ENCODE results near the gene KANSL1. TPM values are rescaled to one million over a fixed set of nuclear protein-coding genes. Genes with fewer than 3 reads are reported as not detected.

Gene KANSL1
- total and polyA plus RNA-seq, 9 of the 15 experiments (the other 6 are each of a cell fraction or from before 2014, with no cell fraction given): 3.6 to 55.4 (median 31.8) TPM

GRCh38 chr17:46028374-46028773 lies 164.9 kb downstream of the KANSL1 start:
- 79% methylated on average over 3 of the region's 3 CpGs for WGBS (ENCODE audit: insufficient coverage, low coverage, missing lambda C conversion rate)

GRCh38 chr17:46027976-46028325 lies 165.3 kb downstream of the KANSL1 start:
- H3K9me1 ChIP-seq (ENCODE audit: control insufficient read depth, insufficient read depth, low read length): no peaks in the 10 kb centered on the region
- H3K79me2 ChIP-seq (ENCODE audit: control insufficient read depth, insufficient read depth, low read length): no peaks in the 10 kb centered on the region
- no peaks in the 10 kb centered on the region for H3K27me3 ChIP-seq (ENCODE audit: control insufficient read depth in 2 of 2, insufficient read depth in 2 of 2, low read length in 2 of 2)
- DNase-seq (ENCODE audit: extremely low read depth in 1 of 4, low spot score in 3 of 4) (no peak), FAIRE-seq (no peak), ATAC-seq (no peak)
- H3K27ac ChIP-seq (ENCODE audit: extremely low read depth, low read depth, low read length): no peak overlapping the region
- no peaks in the 10 kb centered on the region for H4K20me1 ChIP-seq (replicated peaks; ENCODE audit: control insufficient read depth, insufficient read depth, low read length)
- peaks cover 54% of the 10 kb centered on the region; the same call in 2 of the 3 replicates for H3K36me3 ChIP-seq (ENCODE audit: control insufficient read depth, insufficient read depth, low read length)
- H3K9me3 ChIP-seq (replicated peaks; ENCODE audit: control insufficient read depth, insufficient read depth, low read depth, low read length): no peaks in the 10 kb centered on the region
- no peak overlapping the region for H3K9ac ChIP-seq (ENCODE audit: insufficient read depth in 1 of 2, low read depth in 2 of 2, low read length in 2 of 2)
- whole genome bisulfite sequencing (ENCODE audit: insufficient coverage, low coverage, missing lambda C conversion rate): 92% methylated on average over 4 of the region's 4 CpGs
- intact Hi-C loops (cut with micrococcal nuclease): no loop called here
- no peak overlapping the region for H3K4me2 ChIP-seq (ENCODE audit: insufficient read depth, low read length)
- no peak for TF ChIP-seq MLX (CRISPR knock-in tag; conservative IDR thresholded peaks at IDR 0.05)
- ChIA-PET POLR2A (interaction anchor here (0.6 to 0.8 kb wide), 3 partner anchors 11 to 656 kb away, joined by 3 to 4 read pairs (median 3); no protein-coding TSS in a partner anchor), CTCF (ENCODE audit: low intra/inter-chr PET ratio) (no interaction called here)
- H2AFZ ChIP-seq (ENCODE audit: low read depth, low read length): no peak overlapping the region
- peaks cover 0 to 6% of the 10 kb centered on the region in 2 experiments; a peak in 2 of 5 replicates for H3K4me1 ChIP-seq (replicated peaks in 1 of 2; ENCODE audit: control insufficient read depth in 2 of 2, insufficient read depth in 2 of 2, low read length in 2 of 2)
- in situ Hi-C loops (cut with MboI): no loop called here
- no TSS peak for BruUV-seq (replicated peaks)
- no peak overlapping the region for H3K4me3 ChIP-seq

More at GRCh38 chr17:46028374-46028773, 164.9 kb downstream of the KANSL1 start:
- ATAC-seq (no peak), DNase-seq (ENCODE audit: extremely low read depth in 1 of 4, low spot score in 3 of 4) (no peak), FAIRE-seq (no peak)
- Histone ChIP-seq H3K9me1 (ENCODE audit: control insufficient read depth, insufficient read depth, low read length) (no peaks in the 10 kb centered on the region), H3K36me3 (ENCODE audit: control insufficient read depth, insufficient read depth, low read length) (peaks cover 58% of the 10 kb centered on the region; the same call in 2 of the 3 replicates), H3K4me3 (no peak overlapping the region), H3K27ac (ENCODE audit: extremely low read depth, low read depth, low read length) (no peak overlapping the region), H3K4me1 (replicated peaks in 1 of 2; ENCODE audit: control insufficient read depth in 2 of 2, insufficient read depth in 2 of 2, low read length in 2 of 2) (peaks cover 0 to 6% of the 10 kb centered on the region in 2 experiments; a peak in 2 of 5 replicates), H2AFZ (ENCODE audit: low read depth, low read length) (no peak overlapping the region), H3K9me3 (replicated peaks; ENCODE audit: control insufficient read depth, insufficient read depth, low read depth, low read length) (no peaks in the 10 kb centered on the region), H3K79me2 (ENCODE audit: control insufficient read depth, insufficient read depth, low read length) (no peaks in the 10 kb centered on the region), H3K9ac (ENCODE audit: insufficient read depth in 1 of 2, low read depth in 2 of 2, low read length in 2 of 2) (no peak overlapping the region), H3K27me3 (ENCODE audit: control insufficient read depth in 2 of 2, insufficient read depth in 2 of 2, low read length in 2 of 2) (no peaks in the 10 kb centered on the region), H3K4me2 (ENCODE audit: insufficient read depth, low read length) (no peak overlapping the region), H4K20me1 (replicated peaks; ENCODE audit: control insufficient read depth, insufficient read depth, low read length) (no peaks in the 10 kb centered on the region)
- intact Hi-C loops (cut with micrococcal nuclease): no loop called here
- in situ Hi-C loops (cut with MboI): no loop called here
- POLR2A ChIA-PET: interaction anchor here (0.6 to 1.6 kb wide), 4 partner anchors 11 to 657 kb away, joined by 3 to 4 read pairs (median 3); no protein-coding TSS in a partner anchor
- TF ChIP-seq SMC3 (conservative IDR thresholded peaks at IDR 0.05; ENCODE audit: insufficient read depth, low read depth, low read length) (no peak), MEF2A (IDR thresholded peaks at IDR 0.05; ENCODE audit: control insufficient read depth, low read depth, low read length) (no peak), CAMTA2 (CRISPR knock-in tag; conservative IDR thresholded peaks at IDR 0.05) (no peak), ZNF121 (CRISPR knock-in tag; conservative IDR thresholded peaks at IDR 0.05) (no peak), ZEB2 (IDR thresholded peaks at IDR 0.05) (no peak)
- TSS peak; percentile 9 for BruUV-seq (replicated peaks)
- CTCF ChIA-PET (ENCODE audit: low intra/inter-chr PET ratio): no interaction called here

Data from K562 (cell line).